HG03045 (cell line): ENCODE results near the gene GCK.

ENCODE experiments used
- ATAC-seq: cut with Tn5 transposase; IDR thresholded peaks from one replicate; pipeline ENCODE4 v1.9.1; 2021; ENCODE audit warnings: mild to moderate bottlenecking, moderate library complexity; ENCODE audit not compliant: unreplicated experiment

Gene GCK

DNA sequence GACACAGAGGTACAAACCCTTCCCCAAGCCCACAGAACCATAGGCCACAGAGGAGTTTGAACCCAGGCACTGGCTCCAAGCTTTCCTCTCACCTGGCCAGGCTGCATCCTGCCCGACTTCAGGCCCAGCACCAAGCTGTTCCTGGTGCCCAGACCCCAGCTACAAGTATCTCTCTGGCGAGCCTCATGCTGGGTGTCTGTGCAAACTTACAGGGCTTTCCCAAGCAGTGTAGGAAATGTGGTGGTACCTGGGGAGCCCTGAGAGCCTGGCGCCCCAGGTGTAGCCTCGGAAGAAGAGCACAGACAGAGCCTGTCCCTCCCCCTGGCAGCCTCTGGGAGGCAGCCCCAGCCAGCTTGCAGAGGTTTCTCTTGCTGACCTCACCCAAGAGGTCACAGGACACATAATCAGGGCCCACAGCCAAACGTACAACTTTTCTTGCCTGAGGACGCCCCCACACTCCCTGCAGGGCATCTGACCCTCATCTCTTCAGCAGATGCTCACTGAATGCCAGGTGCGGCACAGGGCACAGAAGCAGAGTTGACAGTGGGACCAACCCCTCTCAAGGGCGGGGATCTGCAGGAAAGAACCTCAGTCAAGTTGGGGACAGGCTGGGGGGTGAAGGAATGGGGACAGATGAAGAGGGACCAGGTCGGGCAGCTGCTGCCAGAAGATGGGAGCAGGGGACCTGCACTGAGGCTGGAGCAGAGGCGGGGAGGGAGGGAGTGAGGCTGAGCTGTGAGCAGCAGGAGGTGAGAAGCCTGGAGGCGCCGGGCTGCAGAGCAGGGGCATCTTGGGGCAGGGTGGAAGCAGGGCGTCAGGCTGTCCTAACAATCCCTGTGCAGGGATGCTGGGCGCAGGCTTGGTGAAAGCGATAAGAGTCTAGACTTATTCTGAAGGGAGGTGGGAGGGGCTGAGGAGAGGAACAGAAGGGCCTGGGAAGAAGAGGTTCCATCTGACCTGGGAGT lies 31.8 kb downstream of the GCK start:
- no peak for ATAC-seq

DNA sequence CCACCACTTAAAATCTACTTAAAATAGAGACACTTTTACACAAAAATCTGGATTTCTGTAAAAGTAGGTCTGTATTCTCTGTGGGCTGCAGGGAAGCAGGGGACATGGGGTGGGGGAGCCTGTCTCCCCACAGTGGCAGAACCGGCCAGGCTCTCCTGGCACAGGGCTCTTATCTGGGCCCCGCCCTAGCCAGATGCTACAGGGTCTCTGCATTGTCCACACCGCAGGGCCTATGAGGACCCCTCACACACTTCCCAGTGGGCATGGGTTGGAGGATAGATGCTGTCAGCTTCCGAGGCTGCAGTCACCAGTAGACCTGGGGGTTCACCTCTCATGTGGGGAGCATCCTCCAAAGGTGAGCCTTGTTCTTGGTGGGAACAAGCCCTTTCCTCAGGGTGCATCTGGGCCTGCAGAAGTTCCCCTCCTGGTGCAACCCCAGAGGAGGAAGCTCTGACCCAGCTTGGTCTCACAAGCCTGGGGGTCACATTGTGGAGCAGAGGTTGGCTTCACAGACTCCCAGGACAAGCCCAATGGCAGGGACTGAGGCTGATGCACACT lies 32.7 kb downstream of the GCK start:
- ATAC-seq: no peak

- no peak for ATAC-seq
Observed at GRCh38 chr7:44155191-44156185, 33.8 kb downstream of the GCK start.

DNA sequence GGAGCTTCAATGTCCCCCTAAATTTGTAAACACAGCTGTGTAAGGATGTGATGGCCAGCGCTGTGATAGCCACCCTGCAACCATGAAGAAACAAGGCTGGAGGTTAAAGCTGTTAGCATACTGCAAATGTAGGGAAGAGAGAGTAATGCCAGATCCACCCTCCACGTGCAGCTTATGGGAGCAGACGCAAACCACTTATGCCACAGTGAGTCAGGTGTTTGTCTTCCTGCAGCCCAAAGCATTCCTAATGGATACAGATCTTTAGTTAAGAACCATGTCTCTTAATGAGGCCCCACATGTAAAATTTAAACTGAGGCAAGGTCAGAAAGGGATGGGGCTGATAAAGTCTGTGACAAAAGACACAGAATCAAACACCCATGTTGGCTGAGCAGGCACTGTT lies 34.5 kb downstream of the GCK start:
- no peak for ATAC-seq

GRCh38 chr7:44153948-44154335 lies 35.3 kb downstream of the GCK start:
- ATAC-seq: no peak

GRCh38 chr7:44152971-44153947 lies 36.0 kb downstream of the GCK start:
- no peak for ATAC-seq

DNA sequence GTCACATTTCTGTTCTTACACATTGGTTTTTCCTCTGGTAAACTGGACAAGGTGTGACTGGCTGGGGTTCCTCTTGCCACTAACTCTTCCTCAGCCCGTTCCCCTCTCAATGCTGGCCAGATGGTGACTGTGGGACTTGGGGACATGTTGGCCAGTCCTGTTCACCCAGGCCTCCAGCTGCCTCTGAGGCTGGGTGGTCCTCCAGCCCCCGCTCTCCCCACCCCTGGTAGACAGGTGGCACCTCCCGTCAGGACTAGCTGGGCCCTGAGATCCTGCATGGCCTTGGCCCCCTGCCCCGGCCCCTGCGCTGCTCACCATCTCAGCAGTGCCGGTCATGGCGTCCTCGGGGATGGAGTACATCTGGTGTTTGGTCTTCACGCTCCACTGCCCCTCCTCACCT lies 37.3 kb downstream of the GCK start:
- ATAC-seq: no peak

DNA sequence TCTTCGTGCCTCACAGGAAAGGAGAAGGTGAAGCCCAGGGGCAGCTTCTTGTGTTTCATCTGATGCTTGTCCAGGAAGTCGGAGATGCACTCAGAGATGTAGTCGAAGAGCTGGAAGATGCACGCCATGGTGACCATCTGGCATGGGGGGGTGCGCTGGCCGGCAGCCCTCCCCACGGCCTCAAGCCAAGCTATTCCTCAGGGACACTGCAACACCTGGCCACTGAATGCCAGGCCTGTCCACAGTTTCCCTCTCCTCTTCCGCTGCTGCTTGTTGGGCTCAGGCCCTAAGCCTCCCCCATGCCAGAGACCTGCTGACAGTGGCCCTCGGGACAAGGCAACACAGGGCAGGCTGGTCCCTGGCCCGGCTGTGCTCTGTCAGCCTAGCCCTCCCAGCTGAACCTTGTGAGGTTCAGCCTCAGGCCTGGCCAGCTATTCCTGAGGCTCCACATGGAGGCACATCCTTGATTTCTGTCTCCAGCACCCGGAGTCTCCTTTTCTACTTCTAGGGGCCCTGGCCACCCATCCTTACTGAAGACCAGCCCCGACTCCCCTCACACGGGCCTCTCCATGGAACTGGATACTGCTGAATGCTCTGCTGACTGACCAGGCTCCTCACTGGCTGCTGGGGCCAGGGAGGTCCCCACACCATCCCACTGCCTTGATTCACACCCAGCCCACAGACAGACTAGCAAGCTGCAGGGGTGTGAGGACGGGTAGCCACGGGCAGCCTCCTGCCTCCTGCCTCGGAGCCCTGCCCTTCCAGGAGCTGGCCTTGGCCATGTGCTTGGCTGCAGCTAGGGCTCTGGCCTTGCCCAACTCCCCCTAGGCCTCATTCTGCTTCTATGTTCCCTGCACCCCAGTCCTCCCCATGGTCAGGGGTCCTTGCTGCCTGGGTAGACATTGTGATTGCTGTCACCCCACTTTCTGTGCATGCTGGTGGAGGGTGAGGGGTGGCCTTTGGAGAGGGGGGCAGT lies 38.0 kb downstream of the GCK start:
- no peak for ATAC-seq

GRCh38 chr7:44150466-44150832 lies 38.8 kb downstream of the GCK start:
- ATAC-seq: no peak

- no peak for ATAC-seq
Observed at GRCh38 chr7:44149571-44150465, 39.4 kb downstream of the GCK start.

- no peak for ATAC-seq
Observed at GRCh38 chr7:44148961-44149536, 40.2 kb downstream of the GCK start.

GRCh38 chr7:44148166-44148565 lies 41.1 kb downstream of the GCK start:
- no peak for ATAC-seq

DNA sequence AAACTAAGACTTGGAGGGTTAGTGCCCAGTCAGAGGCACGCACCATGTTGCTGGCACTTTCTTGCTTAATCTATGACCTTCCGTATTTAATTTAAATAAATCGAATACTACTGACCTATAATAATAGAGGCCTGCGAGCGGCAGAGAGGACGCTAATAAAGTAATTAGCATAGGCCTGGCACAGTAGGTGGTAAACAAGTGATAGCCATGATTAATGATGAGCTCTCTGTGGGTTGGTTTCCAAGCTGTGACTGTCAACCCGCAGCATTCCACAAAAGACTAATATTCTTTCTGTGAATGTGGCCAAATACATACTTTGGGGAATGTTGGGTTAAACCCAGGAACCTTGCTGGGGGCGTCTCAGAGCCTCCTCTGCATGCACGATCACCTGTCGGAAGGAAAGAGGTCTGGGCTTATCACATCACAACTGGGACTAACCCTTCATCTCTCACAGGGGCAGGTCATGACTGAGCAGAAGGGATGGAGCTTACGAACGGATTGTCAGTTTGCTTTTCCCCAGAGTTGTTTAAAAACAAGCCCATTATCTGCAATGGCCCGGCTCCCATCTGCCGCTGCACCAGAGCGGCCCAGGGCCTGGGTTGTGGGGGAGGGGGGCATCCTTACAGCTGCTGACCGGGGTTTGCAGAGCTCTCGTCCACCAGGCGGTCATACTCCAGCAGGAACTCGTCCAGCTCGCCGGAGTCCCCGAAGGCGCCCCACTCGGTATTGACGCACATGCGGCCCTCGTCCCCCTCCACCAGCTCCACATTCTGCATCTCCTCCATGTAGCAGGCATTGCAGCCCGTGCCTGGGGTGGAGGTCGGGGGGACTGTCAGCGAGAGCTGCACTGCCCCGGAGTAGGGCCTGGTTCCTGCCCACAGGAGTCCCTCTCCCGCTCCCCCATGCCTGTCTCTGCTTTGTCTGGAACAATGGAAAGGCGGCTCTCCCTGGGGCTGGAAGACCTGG lies 41.9 kb downstream of the GCK start:
- no peak for ATAC-seq

DNA sequence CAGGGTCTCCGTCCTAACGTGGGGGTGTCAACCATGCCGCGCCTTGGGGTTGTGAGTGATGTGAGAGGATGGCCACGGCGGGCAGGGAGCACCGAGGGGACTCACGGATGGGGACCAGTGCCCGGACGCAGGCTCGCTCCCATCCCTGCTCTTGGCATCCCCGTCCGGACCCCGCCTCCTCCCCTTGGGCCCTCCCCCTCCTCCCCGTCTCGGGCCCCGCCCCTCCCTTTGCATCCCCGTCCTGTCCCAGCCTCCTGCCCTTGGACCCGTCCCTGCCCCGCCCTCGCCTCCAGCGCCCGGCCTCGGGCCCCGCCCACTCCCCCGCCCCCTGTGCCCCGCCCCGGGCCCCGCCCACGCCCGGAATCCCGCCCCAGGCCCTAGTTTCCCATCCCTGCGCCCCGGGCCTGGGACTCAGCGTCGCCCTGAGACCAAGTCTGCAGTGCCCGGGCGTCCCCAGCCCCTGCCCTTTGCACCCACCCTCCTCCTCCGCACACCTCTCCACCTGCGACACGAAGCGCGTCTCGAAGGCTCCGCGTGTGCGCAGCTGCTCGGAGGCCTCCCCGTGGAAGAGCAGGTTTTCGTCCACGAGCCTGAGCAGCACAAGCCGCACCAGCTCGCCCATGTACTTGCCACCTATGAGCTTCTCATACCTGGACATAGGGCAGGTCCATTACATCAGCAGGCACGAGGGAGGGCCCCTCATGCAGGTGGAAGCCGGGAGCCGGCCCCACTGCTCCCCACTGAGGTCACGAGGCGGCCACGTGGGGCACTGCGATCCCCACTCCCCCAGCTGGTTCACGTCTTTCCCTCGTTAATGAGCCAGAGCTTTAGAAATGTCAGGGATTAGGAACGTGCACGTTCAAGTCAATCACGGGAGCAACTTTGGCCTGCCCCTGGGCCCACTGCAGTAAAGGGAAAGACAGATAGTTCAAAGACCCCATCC lies 43.0 kb downstream of the GCK start:
- no peak for ATAC-seq

DNA sequence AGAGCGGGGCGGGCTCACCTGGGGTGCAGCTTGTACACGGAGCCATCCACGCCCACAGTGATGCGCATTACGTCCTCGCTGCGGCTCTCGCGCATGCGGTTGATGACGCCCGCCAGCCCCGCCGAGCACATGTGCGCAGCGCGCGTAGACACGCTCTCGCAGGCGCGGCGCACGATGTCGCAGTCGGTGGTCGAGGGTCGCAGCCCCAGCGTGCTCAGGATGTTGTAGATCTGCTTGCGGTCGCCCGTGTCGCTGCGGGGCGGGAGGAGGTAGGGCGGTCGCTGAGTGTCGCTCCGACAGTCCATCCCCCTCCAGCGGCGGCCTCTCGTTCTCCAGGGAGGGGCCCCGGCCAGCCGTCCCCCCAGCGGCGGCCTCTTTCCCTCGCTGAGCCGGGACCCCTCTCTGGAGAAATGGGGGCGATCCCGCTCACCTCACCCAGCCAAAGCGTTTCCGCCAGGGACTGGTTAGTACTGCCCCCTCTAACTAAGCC lies 43.7 kb downstream of the GCK start:
- no peak for ATAC-seq
